ENCODE data around the gene VTI1A. TPM values are rescaled to one million over a fixed set of nuclear protein-coding genes. Genes with fewer than 3 reads are reported as not detected.

VTI1A gene
- total RNA-seq, 1 experiment from 2014 or later: 22.0 TPM

DNA sequence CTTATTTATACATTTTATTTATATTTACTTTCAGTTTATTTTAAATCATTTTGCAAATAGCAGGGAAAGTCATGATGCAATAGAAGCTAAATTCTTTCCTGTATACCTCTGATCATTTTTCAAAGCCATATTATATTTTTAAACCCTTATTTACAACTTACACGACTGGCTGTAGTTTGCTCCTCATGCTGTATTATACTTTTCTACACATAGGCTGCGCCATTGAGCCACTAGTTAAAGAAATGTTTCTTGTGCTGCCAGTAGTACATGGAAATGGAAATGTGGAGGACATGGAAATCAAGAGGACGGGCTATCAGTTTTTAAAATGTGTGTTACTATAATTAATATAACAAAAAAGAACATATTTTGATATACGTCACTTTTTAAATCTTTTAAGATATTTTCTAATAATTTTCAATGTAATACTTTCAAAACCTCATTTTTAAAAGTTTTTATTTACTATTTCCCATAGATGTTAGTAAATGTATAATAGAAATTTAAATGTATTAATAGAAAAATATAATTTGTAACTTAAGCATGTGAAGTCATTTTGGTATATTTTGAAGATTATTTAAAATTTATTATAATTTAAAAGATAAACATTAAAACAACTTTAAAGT, 118.5 kb downstream of the VTI1A start:
- Histone ChIP-seq H3K14ac (ENCODE audit: insufficient read depth, low read length) (no peak overlapping the region), H2BK120ac (ENCODE audit: low read depth, low read length, poor library complexity, severe bottlenecking) (no peak overlapping the region), H3K27me3 (ENCODE audit: insufficient read depth, low read length) (no peaks in the 10 kb centered on the region), H3K4me1 (ENCODE audit: insufficient read depth, low read length) (peaks cover 2% of the 10 kb centered on the region; the same call in 1 of the 2 replicates), H3K56ac (ENCODE audit: insufficient read length, low read depth, low read length) (no peak overlapping the region), H3T11ph (ENCODE audit: low read length) (no peak overlapping the region), H3K18ac (ENCODE audit: insufficient read length, low read depth, low read length) (no peak overlapping the region), H2BK20ac (ENCODE audit: low read depth, low read length, poor library complexity, severe bottlenecking) (no peak overlapping the region), H4K20me1 (ENCODE audit: control insufficient read depth, insufficient read depth, insufficient read length) (no peaks in the 10 kb centered on the region), H3K27ac (ENCODE audit: insufficient read length, low read depth, low read length) (no peak overlapping the region), H4K8ac (replicated peaks; ENCODE audit: insufficient read length, low read depth, low read length) (no peak overlapping the region), H2BK12ac (ENCODE audit: insufficient read length, low read depth, low read length) (no peak overlapping the region), H3K23ac (ENCODE audit: insufficient read length, low read depth, low read length) (no peak overlapping the region), H2BK15ac (ENCODE audit: low read depth, low read length) (no peak overlapping the region), H3K9me3 (ENCODE audit: control insufficient read depth, low read depth, low read length) (no peaks in the 10 kb centered on the region), H3K9ac (ENCODE audit: extremely low read depth, insufficient read length, low read length) (no peak overlapping the region), H3K23me2 (ENCODE audit: insufficient read length, low read depth, low read length, poor library complexity, severe bottlenecking) (no peaks in the 10 kb centered on the region), H3K4ac (ENCODE audit: low read depth, low read length) (no peak overlapping the region), H3K79me1 (ENCODE audit: insufficient read depth, low read depth, low read length, poor library complexity, severe bottlenecking) (no peaks in the 10 kb centered on the region), H2BK5ac (ENCODE audit: insufficient read length, low read length) (no peak overlapping the region), H2AFZ (ENCODE audit: low read length) (no peak overlapping the region), H3K79me2 (ENCODE audit: insufficient read depth, low read length) (no peaks in the 10 kb centered on the region), H4K5ac (ENCODE audit: insufficient read length, low read depth, low read length) (no peak overlapping the region), H4K91ac (ENCODE audit: insufficient read length, low read depth, low read length) (no peak overlapping the region), H3K4me2 (ENCODE audit: insufficient read depth, insufficient read length, low read length) (no peak overlapping the region), H2AK5ac (ENCODE audit: insufficient read length, low read length) (no peak overlapping the region)
- Mint-ChIP-seq H3K36me3 (ENCODE audit: insufficient read depth in 1 of 3, low read depth in 3 of 3) (no peaks in the 10 kb centered on the region), H3K9me3 (no peaks in the 10 kb centered on the region), H3K4me1 (peaks cover 11 to 15% of the 10 kb centered on the region in 2 experiments), H3K4me3 (no peak overlapping the region), H3K27ac (no peak overlapping the region), H3K27me3 (ENCODE audit: low read depth) (no peaks in the 10 kb centered on the region)
- peak; percentile 44 for DNase-seq
- TF ChIP-seq, protein P1, sequence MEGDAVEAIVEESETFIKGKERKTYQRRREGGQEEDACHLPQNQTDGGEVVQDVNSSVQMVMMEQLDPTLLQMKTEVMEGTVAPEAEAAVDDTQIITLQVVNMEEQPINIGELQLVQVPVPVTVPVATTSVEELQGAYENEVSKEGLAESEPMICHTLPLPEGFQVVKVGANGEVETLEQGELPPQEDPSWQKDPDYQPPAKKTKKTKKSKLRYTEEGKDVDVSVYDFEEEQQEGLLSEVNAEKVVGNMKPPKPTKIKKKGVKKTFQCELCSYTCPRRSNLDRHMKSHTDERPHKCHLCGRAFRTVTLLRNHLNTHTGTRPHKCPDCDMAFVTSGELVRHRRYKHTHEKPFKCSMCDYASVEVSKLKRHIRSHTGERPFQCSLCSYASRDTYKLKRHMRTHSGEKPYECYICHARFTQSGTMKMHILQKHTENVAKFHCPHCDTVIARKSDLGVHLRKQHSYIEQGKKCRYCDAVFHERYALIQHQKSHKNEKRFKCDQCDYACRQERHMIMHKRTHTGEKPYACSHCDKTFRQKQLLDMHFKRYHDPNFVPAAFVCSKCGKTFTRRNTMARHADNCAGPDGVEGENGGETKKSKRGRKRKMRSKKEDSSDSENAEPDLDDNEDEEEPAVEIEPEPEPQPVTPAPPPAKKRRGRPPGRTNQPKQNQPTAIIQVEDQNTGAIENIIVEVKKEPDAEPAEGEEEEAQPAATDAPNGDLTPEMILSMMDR (conservative IDR thresholded peaks at IDR 0.05): peak; percentile 89
- WGBS (ENCODE audit: extremely low coverage, insufficient read length, low lambda C conversion rate): no CpG with 5 or more reads among the region's 4 CpGs

Measured in H9 (cell line).